Measurements from ENCODE around the gene PLXNB2. TPM values are rescaled to one million over a fixed set of nuclear protein-coding genes. Genes with fewer than 3 reads are reported as not detected.
A peak's percentile ranks its signal among the peaks of the same experiment; 100 is the strongest.

PLXNB2 gene
- total and polyA plus RNA-seq, 2 of the 4 experiments (the other 2 are of a cell fraction): 73.1 to 202 TPM

DNA sequence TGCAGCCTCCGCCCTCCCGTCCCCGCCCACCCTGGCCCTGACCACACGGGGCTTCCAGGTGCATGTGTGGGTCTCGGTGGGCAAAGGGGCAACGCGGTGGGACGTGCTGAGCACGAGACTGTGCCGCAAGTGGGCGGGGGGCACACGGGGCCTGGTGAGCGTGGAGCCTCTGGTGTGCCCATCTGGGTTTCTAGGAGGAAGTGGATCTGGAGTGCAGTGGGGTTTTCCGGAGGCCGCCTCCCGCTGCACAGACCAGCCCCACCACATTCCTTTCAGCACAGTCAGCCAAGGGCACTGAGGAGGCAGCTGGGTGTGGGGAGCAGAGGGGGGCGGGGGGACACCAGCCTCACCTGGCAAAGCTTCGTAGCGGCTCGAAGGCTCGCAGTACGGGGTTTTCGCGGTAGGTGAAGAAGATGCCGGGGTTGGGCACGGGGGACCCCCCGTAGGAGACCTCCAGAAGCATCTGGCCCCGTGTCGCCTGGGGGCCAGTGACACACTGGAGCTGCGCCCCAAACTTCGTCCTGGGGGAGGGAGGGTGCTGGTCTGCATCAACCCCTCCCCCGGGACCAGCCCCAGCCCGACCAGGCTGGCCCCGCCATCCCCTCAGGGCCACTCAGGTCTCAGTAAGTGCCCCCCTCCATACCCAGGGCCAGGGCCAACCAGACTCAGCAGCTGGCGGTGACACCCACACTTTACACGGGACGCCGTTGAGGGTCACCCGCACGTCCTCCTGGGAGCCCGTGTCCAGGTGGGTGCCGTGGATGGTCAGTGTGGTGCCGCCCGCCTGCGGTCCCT, 24.9 kb downstream of the PLXNB2 start (continued):
- no peak for TF ChIP-seq RCOR1 (IDR thresholded peaks at IDR 0.05; ENCODE audit: insufficient replicate concordance, low read length)

DNA sequence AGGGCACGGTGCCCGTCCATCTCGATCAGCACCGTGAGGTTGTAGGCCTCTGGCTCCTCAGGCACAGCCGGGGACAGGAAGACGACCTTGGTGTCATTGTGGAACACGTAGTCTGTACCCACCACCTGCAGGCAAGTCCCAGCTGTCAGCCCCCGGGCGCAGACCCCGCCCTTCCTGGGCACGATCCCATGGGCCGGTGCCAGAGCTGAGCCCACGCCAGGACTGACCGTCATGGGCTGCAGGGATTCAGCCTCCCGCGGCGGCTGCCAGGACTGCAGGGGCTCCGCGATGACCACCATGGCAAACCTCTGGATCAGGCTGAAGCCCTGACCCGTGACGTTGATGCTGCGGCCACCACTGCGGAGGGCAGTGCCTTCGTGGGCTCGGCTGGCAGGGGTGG, 25.5 kb downstream of the PLXNB2 start:
- peak overlapping the region; percentile 79; the same call in 1 of the 2 replicates for H4K91ac ChIP-seq (ENCODE audit: insufficient read depth, low read depth, low read length)
- H4K20me1 ChIP-seq (ENCODE audit: insufficient read depth, low read length): peaks cover 41% of the 10 kb centered on the region
- H3K27ac ChIP-seq (ENCODE audit: insufficient read depth, low read length): peak overlapping the region; percentile 74
- TF ChIP-seq RAD21 (IDR thresholded peaks at IDR 0.05; ENCODE audit: low read length): no peak
- TF ChIP-seq MXI1 (IDR thresholded peaks at IDR 0.05; ENCODE audit: borderline replicate concordance, low read depth, low read length): no peak
- no peak for TF ChIP-seq FOS (IDR thresholded peaks at IDR 0.05; ENCODE audit: low read depth, low read length)
- no peak for TF ChIP-seq MAFK (IDR thresholded peaks at IDR 0.05; ENCODE audit: low read depth, low read length)
- TF ChIP-seq MAZ (IDR thresholded peaks at IDR 0.05; ENCODE audit: borderline replicate concordance, low read depth, low read length): no peak
- TF ChIP-seq BHLHE40 (IDR thresholded peaks at IDR 0.05; ENCODE audit: low read depth, low read length): no peak
- no peak for TF ChIP-seq RFX5 (IDR thresholded peaks at IDR 0.05; ENCODE audit: low read depth, low read length)
- no peak for TF ChIP-seq POLR2A (IDR thresholded peaks at IDR 0.05; ENCODE audit: low read depth, low read length)
- no peak for TF ChIP-seq CHD1 (IDR thresholded peaks at IDR 0.05; ENCODE audit: low read depth, low read length)
- TF ChIP-seq, protein P1, sequence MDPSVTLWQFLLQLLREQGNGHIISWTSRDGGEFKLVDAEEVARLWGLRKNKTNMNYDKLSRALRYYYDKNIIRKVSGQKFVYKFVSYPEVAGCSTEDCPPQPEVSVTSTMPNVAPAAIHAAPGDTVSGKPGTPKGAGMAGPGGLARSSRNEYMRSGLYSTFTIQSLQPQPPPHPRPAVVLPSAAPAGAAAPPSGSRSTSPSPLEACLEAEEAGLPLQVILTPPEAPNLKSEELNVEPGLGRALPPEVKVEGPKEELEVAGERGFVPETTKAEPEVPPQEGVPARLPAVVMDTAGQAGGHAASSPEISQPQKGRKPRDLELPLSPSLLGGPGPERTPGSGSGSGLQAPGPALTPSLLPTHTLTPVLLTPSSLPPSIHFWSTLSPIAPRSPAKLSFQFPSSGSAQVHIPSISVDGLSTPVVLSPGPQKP (IDR thresholded peaks at IDR 0.05; ENCODE audit: borderline replicate concordance, low read depth, low read length): no peak
- no peak overlapping the region for H3K23ac ChIP-seq (ENCODE audit: low read depth, low read length)
- H3K4me3 ChIP-seq (ENCODE audit: insufficient read depth, low read depth, low read length): no peak overlapping the region
- H2BK15ac ChIP-seq (ENCODE audit: low read depth, low read length): peak overlapping the region; percentile 33; the same call in 2 of the 3 replicates
- H2AK9ac ChIP-seq (replicated peaks; ENCODE audit: low read depth, low read length, poor library complexity): peak overlapping the region; percentile 94
- H3K56ac ChIP-seq (ENCODE audit: extremely low read depth, insufficient read depth, low read length): no peak overlapping the region
- WGBS, 2 experiments (ENCODE audit: extremely low coverage in 2 of 2, insufficient read length in 1 of 2): 87% methylated on average over 18 of the region's 25 CpGs; no CpG with 5 or more reads in 1 of the 2 experiments
- H2BK120ac ChIP-seq (ENCODE audit: low read depth, low read length): peak overlapping the region; percentile 74
- H4K8ac ChIP-seq (ENCODE audit: low read depth in 2 of 2, low read length in 2 of 2): peak overlapping the region; percentile 7 to 67; a peak in 2 of 4 replicates
- H3K4ac ChIP-seq (ENCODE audit: low read depth, low read length): peak overlapping the region; percentile 94
- CTCF ChIA-PET: no interaction called here
- peak overlapping the region; percentile 90 for H2AK5ac ChIP-seq (ENCODE audit: low read depth, low read length)
- in situ Hi-C loops (cut with MboI; ENCODE audit: low sequenced_read_pairs) (no loop called here), intact Hi-C loops (cut with micrococcal nuclease) (no loop called here), dilution Hi-C loops (cut with HindIII; ENCODE audit: low sequenced_read_pairs, unreplicated experiment) (no loop called here)
- no peak overlapping the region for H3K9ac ChIP-seq (ENCODE audit: low read depth, low read length)
- peaks cover 89% of the 10 kb centered on the region for H3K36me3 ChIP-seq (ENCODE audit: control insufficient read depth, insufficient read depth, low read length)
- POLR2A ChIA-PET (ENCODE audit: unreplicated experiment): no interaction called here
- no peaks in the 10 kb centered on the region for H3K27me3 ChIP-seq (ENCODE audit: control insufficient read depth, insufficient read depth, low read length)
- H2BK5ac ChIP-seq (ENCODE audit: low read depth, low read length, poor library complexity, severe bottlenecking): peak overlapping the region; percentile 99
- BruUV-seq (replicated peaks): no TSS peak
- DNase-seq (no peak), ATAC-seq (ENCODE audit: low read depth) (no peak)
- peaks cover 13 to 39% of the 10 kb centered on the region in 2 experiments; a peak in 3 of 4 replicates for H3K79me1 ChIP-seq (ENCODE audit: low read depth in 1 of 2, low read length in 2 of 2)
- peak overlapping the region; percentile 68 for H2AFZ ChIP-seq (replicated peaks; ENCODE audit: low read length, poor library complexity)
- peaks cover 8% of the 10 kb centered on the region for H3K4me1 ChIP-seq (ENCODE audit: control insufficient read depth, insufficient read depth, low read length)
- H3K18ac ChIP-seq (ENCODE audit: low read depth, low read length): no peak overlapping the region
- peak overlapping the region; percentile 79; the same call in 1 of the 2 replicates for H3K14ac ChIP-seq (replicated peaks; ENCODE audit: low read depth, low read length)
- no peaks in the 10 kb centered on the region for H3K9me1 ChIP-seq (ENCODE audit: insufficient read depth, low read length)
- no peak overlapping the region for H3K4me2 ChIP-seq (ENCODE audit: low read depth, low read length)
- H2BK20ac ChIP-seq (ENCODE audit: low read depth, low read length): peak overlapping the region; percentile 35; the same call in 1 of the 2 replicates
- no peaks in the 10 kb centered on the region for H3K9me3 ChIP-seq (ENCODE audit: control insufficient read depth, insufficient read depth, low read length)
- H4K5ac ChIP-seq (ENCODE audit: low read depth, low read length): no peak overlapping the region
